NCI-H2196 treated with DMSO at 0.1 percent for 48 hours (cell line): ENCODE data around the gene IFT52.
"Not testable (repeated sequence)": the region's sequence is repeated elsewhere in the genome, so short reads cannot be mapped to it uniquely, and the experiment has no call there.

ENCODE experiments used
- DNase-seq: peaks from one replicate; lab custom pipeline; 2025; ENCODE audit not compliant: unreplicated experiment; lab: John Stamatoyannopoulos, UW

IFT52 gene

DNA sequence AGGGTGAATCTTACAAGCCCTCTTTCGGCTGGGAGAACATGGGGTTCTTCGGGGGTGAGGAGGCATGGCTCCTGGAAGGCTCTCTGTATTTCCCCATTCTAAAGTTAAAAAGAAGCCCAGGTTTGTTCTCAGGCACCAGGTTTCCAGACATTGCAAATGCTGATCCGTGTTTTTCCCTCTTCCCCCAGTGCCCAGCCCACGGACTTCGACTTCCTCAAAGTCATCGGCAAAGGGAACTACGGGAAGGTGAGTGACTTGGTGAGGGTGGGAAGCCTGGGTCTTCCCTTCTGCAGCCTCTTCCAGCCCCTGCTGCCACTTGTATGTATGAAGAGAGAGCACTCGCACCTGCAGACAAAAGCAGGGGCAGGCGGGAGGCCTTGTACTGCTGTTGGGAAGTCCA, 23.3 kb upstream of the IFT52 start:
- DNase-seq, result no peak

DNA sequence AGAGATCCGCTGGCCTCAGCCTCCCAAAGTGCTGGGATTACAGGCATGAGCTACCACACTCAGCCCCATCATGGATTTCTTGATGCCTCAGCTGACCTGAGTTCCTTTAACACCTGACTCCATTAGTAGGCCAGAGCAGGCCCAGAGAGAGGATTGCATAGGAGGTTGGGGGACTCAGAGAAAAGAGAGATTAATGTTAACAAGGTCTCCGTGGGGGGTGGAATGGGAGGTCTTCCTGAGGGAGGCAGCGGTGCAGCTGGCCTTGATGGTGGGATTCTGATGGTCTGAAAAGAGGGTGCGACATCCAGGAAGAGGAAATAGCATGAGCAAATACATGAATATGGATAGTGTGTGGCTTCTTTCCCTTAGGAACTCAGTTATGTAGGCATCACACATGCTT, 22.0 kb upstream of the IFT52 start:
- DNase-seq, result no peak

DNA sequence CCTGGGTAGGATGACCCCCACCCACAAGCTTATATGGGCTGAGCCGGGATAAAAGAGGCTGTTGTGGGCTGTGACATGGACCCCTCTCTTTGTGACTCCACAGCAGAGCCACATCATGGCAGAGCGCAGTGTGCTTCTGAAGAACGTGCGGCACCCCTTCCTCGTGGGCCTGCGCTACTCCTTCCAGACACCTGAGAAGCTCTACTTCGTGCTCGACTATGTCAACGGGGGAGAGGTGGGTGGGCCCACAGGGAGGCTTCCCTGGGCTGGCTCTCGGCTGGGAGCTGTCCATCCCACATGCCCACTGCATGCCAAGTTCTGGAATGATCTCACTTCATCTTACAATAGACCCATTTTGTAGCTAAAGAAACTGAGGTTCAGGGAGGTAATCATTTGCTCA, 21.5 kb upstream of the IFT52 start:
- no peak for DNase-seq

DNA sequence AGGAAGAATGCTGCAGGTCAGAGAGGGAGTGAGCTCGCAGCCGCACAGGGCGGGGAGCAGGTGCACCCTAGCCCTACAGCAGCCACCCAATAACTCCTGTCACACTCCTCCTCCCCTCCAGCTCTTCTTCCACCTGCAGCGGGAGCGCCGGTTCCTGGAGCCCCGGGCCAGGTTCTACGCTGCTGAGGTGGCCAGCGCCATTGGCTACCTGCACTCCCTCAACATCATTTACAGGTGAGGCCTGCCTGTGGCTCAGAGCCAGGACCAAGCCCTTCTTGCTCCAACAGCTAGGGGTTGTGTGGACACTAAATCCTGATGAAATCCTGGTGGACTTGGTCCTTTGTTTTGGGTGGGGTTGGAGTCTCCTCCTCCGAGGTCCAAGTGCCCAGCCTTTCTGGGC, 20.2 kb upstream of the IFT52 start:
- DNase-seq, result no peak

DNA sequence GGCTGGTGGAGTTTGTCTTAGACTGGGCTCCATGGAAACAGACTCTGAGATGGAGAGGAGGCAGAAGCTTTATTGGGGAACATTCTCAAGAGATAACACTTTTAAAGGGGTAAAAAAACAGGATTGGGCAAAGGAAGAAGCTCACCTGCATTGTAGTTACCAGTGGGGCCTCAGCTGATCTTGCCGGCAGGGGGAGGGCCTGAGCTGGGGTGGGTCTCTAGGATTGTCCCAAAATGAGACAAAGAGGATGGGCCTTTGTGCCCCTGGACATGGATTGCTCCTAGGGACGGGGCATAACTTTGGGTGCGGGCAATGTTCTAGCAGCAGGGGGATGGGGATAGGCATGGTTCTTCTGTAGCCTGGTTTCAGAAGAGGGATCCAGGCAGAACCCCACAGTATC, 19.4 kb upstream of the IFT52 start:
- no peak for DNase-seq

DNA sequence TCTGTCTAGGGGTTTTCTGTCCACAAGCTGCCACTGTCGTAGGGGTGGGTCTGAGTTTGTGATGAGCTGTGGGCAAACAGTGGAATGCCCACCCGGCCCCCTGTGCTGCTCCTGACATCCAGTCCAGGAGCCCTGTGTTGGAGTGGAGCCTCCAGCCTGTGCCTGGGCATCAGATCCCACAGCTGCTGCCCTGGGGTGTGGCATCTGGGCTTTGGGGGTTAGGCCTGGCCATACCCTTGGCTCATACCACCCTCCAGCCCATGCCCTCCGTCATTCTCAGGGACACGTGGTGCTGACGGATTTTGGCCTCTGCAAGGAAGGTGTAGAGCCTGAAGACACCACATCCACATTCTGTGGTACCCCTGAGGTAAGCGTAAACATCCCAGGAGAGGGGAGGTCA, 19.0 kb upstream of the IFT52 start:
- DNase-seq, result no peak

DNA sequence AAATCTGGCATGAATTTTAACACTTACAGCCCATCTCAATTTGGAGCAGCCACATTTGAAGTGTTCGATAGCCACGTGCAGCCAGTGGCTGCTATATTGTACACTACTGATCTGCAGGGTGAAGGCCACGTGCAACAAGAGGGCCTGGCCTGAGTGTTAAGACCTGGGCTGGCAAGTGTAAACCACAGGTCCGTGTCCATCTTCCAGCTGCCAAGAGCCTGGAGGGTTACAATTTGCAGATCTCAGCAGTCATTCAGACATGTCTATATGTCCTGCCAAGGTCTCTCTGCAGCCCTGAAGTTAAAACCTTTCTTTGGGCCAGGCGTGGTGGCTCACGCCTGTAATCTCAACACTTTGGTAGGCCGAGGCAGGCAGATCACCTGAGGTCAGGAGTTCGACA, 17.8 kb upstream of the IFT52 start:
- no peak for DNase-seq

DNA sequence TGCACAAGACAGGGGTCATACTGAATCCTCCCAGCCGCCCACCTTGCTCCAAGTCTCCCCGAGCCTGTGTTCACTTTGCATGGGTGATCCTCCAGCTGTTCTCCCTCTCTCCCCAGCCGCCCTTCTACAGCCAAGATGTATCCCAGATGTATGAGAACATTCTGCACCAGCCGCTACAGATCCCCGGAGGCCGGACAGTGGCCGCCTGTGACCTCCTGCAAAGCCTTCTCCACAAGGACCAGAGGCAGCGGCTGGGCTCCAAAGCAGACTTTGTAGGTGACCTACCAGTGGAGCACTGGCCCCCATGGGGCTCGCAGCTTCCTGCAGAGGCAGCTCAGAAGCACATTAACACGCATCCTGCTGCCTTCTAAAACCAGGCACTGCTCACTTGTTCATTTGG, 14.6 kb upstream of the IFT52 start:
- no peak for DNase-seq

DNA sequence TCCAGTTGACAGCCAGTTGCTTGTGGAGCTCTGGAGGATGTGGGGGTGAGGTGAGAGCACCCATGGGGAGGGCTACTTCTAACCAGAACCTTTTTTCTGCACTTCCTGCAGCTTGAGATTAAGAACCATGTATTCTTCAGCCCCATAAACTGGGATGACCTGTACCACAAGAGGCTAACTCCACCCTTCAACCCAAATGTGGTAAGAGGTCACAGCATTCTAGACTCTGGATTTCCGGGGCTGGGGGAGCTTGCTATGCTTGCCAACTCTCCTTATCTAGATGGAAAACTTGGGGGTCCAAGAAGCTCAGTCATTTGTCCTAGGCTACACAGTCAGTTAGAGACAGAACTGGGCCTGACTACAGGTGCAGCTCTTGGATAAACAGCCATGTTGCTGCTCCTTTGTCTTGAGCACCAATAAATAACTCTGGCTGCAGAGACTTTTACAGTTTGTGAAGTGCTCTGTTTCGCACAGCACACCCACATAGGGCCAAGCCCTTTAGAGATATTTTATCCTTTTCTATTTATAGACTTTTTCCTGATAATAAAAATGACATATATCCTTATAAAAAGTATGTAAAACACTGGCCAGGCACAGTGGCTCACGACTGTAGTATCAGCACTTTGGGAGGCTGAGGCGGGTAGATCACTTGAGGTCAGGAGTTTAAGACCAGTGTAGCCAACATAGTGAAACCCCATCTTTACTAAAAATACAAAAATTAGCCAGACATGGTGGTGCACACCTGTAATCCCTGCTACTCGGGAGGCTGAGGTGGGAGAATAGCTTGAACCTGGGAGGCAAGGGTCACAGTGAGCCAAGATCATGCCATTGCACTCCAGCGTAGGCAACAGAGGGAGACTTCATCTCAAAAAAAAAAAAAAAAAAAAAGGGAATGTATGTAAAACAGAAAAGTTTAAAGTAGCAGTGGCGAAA, 10.6 kb upstream of the IFT52 start:
- no peak for DNase-seq

DNA sequence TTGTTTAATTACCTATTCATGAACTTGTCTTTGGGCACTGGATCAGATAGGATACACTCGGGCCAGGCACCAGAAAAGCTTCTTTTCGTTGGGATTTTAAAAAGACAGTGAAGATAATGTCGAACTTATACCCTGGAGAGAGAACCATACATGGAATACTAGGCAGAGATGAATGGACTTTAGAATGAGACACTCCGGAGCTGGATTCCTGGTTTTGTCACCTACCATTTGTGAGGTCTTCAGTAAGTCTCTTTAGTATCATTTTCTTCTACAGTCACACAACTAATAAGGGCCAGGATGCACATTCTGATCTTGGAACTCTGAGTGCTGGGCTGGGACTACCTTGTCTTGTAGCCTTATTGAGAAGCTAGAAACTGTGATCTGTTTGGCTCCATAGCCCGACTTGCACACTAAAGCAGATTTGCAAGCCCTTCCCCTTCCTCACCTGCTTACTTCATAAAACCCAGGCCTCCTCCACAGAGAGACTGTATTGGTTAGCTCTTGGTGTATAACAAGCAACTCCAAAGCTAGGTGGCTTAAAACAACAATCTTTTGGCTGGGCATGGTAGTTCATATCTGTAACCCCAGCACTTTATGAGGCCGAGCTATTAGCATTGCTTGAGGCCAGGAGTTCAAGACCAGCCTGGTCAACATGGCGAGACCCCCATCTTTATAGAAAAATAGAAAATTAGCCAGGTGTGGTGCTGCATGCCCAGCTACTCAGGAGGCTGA, 7.4 kb upstream of the IFT52 start:
- no peak for DNase-seq

DNA sequence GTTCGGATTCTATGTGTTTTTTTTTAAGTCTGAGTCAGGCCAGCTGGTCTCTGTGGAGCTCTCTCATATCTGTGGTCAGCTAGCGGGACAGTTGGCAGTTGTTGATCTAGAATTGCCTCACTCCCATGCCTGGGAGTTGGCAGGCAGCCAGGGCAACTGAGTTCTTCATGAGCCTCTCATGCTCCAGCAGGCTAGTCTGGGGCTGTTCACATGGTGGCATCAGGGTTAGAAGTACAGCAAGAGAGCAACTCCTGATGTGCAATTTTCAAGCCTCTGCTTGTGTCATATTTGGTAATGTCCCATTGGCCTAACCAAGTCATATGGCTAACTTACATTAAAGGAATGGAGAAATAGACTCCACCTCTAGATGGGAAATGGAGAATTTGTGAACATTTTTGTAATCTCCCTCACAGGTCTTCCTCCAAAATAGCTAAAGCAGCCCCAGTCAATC, 6.7 kb upstream of the IFT52 start:
- no peak for DNase-seq

DNA sequence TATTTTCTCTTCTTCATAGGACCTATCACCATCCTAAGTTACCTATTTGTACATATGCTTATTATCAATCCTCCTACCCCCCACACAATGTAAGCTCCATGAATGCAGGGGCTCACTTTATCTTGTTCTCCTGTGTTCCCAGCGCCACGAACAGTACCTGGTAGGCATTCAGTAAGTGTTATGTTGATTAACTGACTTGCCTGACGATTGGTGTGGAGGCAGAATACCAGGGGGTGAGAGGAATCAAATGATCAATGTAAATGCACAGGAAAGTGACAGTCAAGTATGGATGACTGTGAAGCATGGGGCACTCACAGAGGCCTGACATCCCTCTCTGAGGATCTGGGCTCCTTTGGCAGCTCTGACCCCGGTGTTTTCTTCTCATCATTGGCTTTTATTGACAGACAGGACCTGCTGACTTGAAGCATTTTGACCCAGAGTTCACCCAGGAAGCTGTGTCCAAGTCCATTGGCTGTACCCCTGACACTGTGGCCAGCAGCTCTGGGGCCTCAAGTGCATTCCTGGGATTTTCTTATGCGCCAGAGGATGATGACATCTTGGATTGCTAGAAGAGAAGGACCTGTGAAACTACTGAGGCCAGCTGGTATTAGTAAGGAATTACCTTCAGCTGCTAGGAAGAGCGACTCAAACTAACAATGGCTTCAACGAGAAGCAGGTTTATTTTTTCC, 6.1 kb upstream of the IFT52 start:
- DNase-seq, result no peak

DNA sequence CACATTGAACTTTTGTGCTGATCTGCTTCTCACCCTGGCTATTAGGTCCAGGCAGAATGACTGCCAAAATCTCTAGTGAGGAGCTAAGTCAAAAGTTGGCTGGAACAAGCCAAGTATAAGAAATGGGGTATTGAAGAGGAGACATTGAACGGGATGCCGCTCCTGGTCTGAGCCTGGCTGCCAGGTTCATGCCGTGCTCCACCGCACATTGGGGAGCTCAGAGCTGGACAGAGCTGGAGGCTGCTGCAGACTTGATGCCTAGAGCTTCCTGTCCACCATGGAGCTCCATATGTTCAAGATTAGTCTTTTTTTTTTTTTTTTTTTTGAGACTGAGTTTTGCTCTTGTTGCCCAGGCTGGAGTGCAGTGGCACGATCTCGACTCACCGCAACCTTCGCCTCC, 4.1 kb upstream of the IFT52 start:
- no peak for DNase-seq

DNA sequence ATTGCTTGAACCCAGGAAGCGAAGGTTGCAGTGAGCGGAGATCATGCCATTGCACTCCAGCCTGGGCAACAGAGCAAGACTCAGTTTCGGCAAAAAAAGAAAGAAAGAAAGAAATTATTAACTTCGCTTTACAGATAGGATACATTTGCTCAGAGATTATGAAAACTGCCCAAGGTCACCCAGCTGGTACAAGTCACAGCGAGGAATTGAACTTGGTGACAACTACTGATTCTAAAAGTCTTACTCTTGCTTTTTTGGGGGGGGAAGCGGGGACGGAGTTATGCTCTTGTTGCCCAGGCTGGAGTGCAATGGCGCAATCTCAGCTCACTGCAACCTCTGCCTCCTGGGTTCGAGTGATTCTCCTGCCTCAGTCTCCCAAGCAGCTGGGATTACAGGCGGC, 2.2 kb upstream of the IFT52 start:
- not testable (repeated sequence) for DNase-seq

DNA sequence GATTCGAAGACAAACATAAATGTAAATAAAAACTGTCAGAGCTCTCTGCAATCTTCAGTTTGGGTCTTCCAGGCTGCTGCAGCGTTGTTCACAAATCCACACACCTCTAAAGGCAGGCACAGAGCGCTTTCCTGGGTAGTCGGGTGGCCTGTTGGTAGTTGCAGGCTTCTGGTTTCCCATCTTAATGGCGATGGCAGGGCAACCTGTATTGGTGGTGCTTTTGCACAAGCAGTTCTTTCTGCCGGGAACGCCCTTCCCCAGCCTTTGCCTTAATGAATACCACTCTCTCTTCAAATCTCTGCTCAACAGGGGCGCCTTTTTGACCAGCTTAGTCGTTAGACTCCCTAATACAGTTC, 723 bp upstream of the IFT52 start:
- no peak for DNase-seq

DNA sequence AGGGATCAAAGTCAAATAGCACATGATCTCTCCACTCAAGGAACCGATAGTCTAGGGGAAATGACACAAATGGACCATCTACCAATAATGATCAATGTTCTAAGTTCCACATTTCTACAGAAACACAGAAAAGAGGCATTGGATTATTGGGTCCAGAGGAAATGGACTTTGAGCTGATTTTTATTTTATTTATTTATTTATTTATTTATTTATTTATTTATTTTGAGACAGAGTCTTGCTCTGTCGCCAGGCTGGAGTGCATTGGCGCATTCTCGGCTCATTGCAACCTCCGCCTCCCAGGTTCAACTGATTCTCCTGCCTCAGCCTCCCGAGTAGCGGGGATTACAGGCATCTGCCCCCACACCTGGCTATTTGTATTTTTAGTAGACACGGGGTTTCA, 11.2 kb downstream of the IFT52 start:
- DNase-seq, result not testable (repeated sequence)

DNA sequence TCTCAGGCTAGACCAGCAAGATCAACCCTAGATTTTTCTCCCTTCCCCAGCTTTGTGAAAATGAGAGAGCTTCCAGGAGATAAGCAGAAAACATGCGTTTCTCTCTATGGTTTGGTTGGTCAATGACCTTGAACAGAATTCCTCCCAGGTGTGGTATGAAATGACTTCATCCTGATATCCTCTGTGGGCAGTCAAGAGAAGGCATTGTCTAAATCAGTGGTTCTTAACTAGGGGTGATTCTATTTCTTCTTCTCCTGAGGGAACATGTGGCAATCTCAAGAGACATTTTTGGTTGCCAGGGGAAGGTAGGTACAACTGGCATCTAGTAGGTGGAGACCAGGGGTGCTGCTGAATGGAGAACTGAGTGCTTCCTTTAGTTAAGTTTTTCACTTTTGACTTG, 12.4 kb downstream of the IFT52 start:
- no peak for DNase-seq

DNA sequence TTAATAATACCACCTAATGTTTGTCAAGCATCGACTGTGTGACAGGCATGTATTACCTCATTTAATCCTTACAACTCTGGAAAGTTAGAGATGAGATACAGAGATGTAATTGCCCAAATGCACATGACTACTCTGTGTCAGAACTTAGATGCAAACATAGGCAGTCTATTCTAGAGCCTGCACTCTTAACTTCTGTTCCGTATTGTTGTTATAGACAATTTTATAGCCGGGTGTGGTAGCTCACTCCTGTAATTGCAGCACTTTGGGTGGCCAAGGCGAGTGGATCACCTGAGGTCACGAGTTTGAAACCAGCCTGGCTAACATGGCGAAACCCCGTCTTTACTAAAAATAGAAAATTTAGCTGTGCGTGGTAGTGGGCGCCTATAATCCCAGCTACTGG, 15.0 kb downstream of the IFT52 start:
- no peak for DNase-seq

DNA sequence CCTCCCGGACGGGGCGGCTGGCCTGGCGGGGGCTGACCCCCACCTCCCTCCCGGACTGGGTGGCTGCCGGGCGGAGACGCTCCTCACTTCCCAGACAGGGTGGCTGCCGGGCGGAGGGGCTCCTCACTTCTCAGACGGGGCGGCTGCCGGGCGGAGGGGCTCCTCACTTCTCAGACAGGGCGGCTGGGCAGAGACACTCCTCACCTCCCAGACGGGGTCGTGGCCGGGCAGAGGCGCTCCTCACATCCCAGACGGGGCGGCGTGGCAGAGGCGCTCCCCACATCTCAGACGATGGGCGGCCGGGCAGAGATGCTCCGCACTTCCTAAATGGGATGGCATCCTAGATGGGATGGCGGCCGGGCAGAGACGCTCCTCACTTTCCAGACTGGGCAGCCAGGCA, 16.5 kb downstream of the IFT52 start:
- not testable (repeated sequence) for DNase-seq

DNA sequence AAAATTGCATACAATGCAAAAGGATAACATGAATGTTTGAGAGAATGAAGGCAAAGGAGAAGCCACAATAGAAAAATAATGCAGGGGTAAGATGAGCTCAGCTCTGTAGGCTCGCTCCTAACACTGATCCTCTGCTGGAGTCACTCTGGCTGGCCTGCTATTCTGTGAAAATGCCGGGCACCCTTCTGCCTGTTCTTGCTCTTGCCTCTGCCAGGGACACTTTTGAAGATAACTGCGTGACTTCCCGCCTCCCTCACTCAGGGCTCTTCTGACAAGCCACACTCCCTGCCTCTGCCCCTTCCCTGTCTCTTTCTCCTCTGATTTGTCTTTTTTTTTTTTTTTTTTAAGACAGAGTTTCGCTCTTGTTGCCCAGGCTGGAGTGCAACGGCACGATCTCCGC, 40.9 kb downstream of the IFT52 start:
- no peak for DNase-seq

DNA sequence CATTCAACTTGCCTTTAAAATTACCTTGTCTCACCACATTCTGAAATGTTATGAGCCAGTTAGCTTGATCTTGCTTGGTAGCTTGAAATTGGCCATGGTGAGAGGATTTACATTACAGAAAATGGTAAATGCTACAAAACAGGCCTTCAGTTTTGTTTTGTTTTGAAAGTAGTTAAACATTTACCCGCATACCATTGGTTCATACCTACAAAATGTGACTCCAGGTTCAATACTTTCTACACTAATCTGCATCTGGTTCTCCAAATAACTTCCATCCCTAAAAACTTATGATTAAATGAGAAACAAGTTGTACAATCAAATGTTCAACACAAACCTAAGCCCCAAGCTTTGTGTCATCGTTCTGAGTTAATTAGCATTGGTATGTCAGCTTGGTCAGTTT, 45.7 kb downstream of the IFT52 start:
- no peak for DNase-seq

DNA sequence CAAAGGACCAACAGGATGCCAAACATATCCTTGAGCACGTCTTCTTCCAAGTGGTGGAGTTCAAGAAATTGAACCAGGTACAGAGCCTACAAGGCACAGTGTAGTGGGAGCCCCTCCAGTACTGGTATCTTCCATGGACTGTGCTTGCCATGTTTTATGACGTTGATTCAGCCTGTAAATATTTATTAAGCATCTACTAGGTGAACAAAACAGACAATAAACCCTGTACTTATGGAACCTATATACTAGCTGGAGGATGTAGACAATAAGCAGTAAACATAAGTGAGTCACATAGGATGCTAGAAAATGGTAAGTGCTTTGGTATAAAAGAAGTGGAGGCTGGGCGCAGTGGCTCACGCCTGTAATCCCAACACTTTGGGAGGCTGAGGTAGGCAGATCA, 51.8 kb downstream of the IFT52 start:
- DNase-seq, result no peak
